KMS-11 (cell line): Measurements from ENCODE around the gene ZNF750.

Source experiments
- H2AFZ ChIP-seq: fragments of 200-600 bp; sonication (generic); 2 replicates; pipeline ENCODE4 v1.6.1; 2016; ENCODE audit warnings: antibody characterized with exemption, mixed run types, low read depth
- H3K27ac ChIP-seq: fragments of 200-600 bp; sonication (generic); 2 replicates; pipeline ENCODE4 v1.6.1; 2016; ENCODE audit warnings: mild to moderate bottlenecking, mixed run types
- H3K27me3 ChIP-seq: fragments of 200-600 bp; sonication (generic); 2 replicates; pipeline ENCODE4 v1.6.1; 2017; ENCODE audit warnings: mild to moderate bottlenecking, low read depth, mixed run types, moderate library complexity; ENCODE audit not compliant: insufficient read depth
- H3K36me3 ChIP-seq: fragments of 200-600 bp; sonication (generic); 2 replicates; pipeline ENCODE4 v1.6.1; 2017; ENCODE audit warnings: mild to moderate bottlenecking, mixed run types; ENCODE audit not compliant: insufficient read depth
- H3K4me1 ChIP-seq: fragments of 200-600 bp; sonication (generic); 2 replicates; pipeline ENCODE4 v1.6.1; 2016; ENCODE audit warnings: mild to moderate bottlenecking, low read depth, mixed run types; ENCODE audit not compliant: poor library complexity, severe bottlenecking
- H3K4me2 ChIP-seq: fragments of 200-600 bp; sonication (generic); 2 replicates; pipeline ENCODE4 v1.7.0; 2016; ENCODE audit warnings: mild to moderate bottlenecking, mixed run types
- H3K4me3 ChIP-seq: fragments of 200-600 bp; sonication (generic); IDR thresholded peaks from 2 replicates; pipeline ENCODE4 v1.6.1; 2017; ENCODE audit warnings: low read depth, low read length, mixed read lengths; ENCODE audit not compliant: insufficient read depth
- H3K79me2 ChIP-seq: fragments of 200-600 bp; sonication (generic); 2 replicates; pipeline ENCODE4 v1.6.1; 2016; ENCODE audit warnings: low read depth, mixed run types; ENCODE audit not compliant: insufficient read depth
- H3K9ac ChIP-seq: fragments of 200-600 bp; sonication (generic); 2 replicates; pipeline ENCODE4 v1.6.1; 2016; ENCODE audit warnings: mild to moderate bottlenecking, mixed run types
- H4K20me1 ChIP-seq: fragments of 200-600 bp; sonication (generic); 2 replicates; pipeline ENCODE4 v1.6.1; 2016; ENCODE audit warnings: mild to moderate bottlenecking, mixed run types; ENCODE audit not compliant: insufficient read depth
- CTCF ChIP-seq: fragments of 200-600 bp; sonication (generic); conservative IDR thresholded peaks from 2 replicates; pipeline ENCODE4 v1.6.1; 2017; ENCODE audit warnings: low read depth, mild to moderate bottlenecking, antibody characterized with exemption, low read length, moderate library complexity, mixed read lengths

Gene ZNF750

GRCh38 chr17:82822281-82822680 lies 17.5 kb downstream of the ZNF750 start:
- no peak overlapping the region for H3K4me3 ChIP-seq
- no peak for TF ChIP-seq CTCF
- H3K9ac ChIP-seq: no peak overlapping the region
- no peaks in the 10 kb centered on the region for H3K79me2 ChIP-seq
- H3K27me3 ChIP-seq: no peaks in the 10 kb centered on the region
- no peaks in the 10 kb centered on the region for H3K4me1 ChIP-seq
- H3K27ac ChIP-seq: no peak overlapping the region
- H3K36me3 ChIP-seq: no peaks in the 10 kb centered on the region; the same call in 1 of the 2 replicates
- H2AFZ ChIP-seq: no peak overlapping the region
- no peak overlapping the region for H3K4me2 ChIP-seq
- no peaks in the 10 kb centered on the region for H4K20me1 ChIP-seq

GRCh38 chr17:82821554-82821953 lies 18.3 kb downstream of the ZNF750 start:
- Histone ChIP-seq H3K27me3 (no peaks in the 10 kb centered on the region), H3K4me1 (no peaks in the 10 kb centered on the region), H3K9ac (no peak overlapping the region), H4K20me1 (no peaks in the 10 kb centered on the region), H3K4me2 (no peak overlapping the region), H3K27ac (no peak overlapping the region), H3K4me3 (no peak overlapping the region), H3K36me3 (no peaks in the 10 kb centered on the region; the same call in 1 of the 2 replicates), H2AFZ (no peak overlapping the region), H3K79me2 (no peaks in the 10 kb centered on the region)
- TF ChIP-seq CTCF: no peak

GRCh38 chr17:82820278-82821251 lies 19.3 kb downstream of the ZNF750 start:
- Histone ChIP-seq H3K4me2 (no peak overlapping the region), H2AFZ (no peak overlapping the region), H3K4me1 (no peaks in the 10 kb centered on the region), H3K4me3 (no peak overlapping the region), H3K27me3 (no peaks in the 10 kb centered on the region), H3K27ac (no peak overlapping the region), H4K20me1 (no peaks in the 10 kb centered on the region), H3K9ac (no peak overlapping the region), H3K36me3 (peaks cover 3% of the 10 kb centered on the region; the same call in 1 of the 2 replicates), H3K79me2 (no peaks in the 10 kb centered on the region)
- TF ChIP-seq CTCF: no peak

- no peaks in the 10 kb centered on the region for H3K27me3 ChIP-seq
- H4K20me1 ChIP-seq: no peaks in the 10 kb centered on the region
- H3K36me3 ChIP-seq: peaks cover 3% of the 10 kb centered on the region; the same call in 1 of the 2 replicates
Observed at GRCh38 chr17:82817947-82818346, 21.9 kb downstream of the ZNF750 start.

More at GRCh38 chr17:82817947-82818346, 21.9 kb downstream of the ZNF750 start:
- no peak overlapping the region for H3K27ac ChIP-seq
- H3K4me2 ChIP-seq: no peak overlapping the region
- no peak for TF ChIP-seq CTCF
- H3K4me1 ChIP-seq: no peaks in the 10 kb centered on the region
- H3K4me3 ChIP-seq: no peak overlapping the region
- H3K79me2 ChIP-seq: no peaks in the 10 kb centered on the region
- H2AFZ ChIP-seq: no peak overlapping the region
- H3K9ac ChIP-seq: no peak overlapping the region
